WTC11 (cell line): ENCODE measurements around the gene ABCB8.

Experiments used
- FOXP1 ChIP-seq: sonication (generic); formaldehyde crosslinking; IDR thresholded peaks from 2 replicates; pipeline ENCODE4 v1.8.0; 2022; ENCODE audit warnings: missing genetic modification reagents, mild to moderate bottlenecking, moderate library complexity, borderline replicate concordance
- MYBL2 ChIP-seq: sonication (generic); formaldehyde crosslinking; IDR thresholded peaks from 2 replicates; pipeline ENCODE4 v1.8.1; 2023; ENCODE audit warnings: mild to moderate bottlenecking, moderate library complexity, missing genetic modification reagents
- RELA ChIP-seq: sonication (generic); formaldehyde crosslinking; IDR thresholded peaks from 2 replicates; pipeline ENCODE4 v1.8.1; 2022; ENCODE audit warnings: missing genetic modification reagents, mild to moderate bottlenecking, borderline replicate concordance
- ZNF121 ChIP-seq: sonication (generic); formaldehyde crosslinking; IDR thresholded peaks from 2 replicates; pipeline ENCODE4 v1.8.0; 2023; ENCODE audit warnings: missing genetic modification reagents
- ZNF263 ChIP-seq: sonication (generic); formaldehyde crosslinking; IDR thresholded peaks from 2 replicates; pipeline ENCODE4 v1.8.1; 2022; ENCODE audit warnings: low read depth, mild to moderate bottlenecking, moderate library complexity, missing genetic modification reagents
- TF ChIP-seq, protein P1 (sequence below): fragments of 200-600 bp; IDR thresholded peaks from 2 replicates; pipeline ENCODE4 v1.8.0; 2022; ENCODE audit warnings: antibody characterized with exemption
- TF ChIP-seq, protein P2 (sequence below): sonication (generic); formaldehyde crosslinking; IDR thresholded peaks from 2 replicates; pipeline ENCODE4 v1.8.0; 2022; ENCODE audit warnings: mild to moderate bottlenecking, missing genetic modification reagents
- TF ChIP-seq, protein P3 (sequence below): sonication (generic); formaldehyde crosslinking; IDR thresholded peaks from 2 replicates; pipeline ENCODE4 v1.8.0; 2022; ENCODE audit warnings: missing genetic modification reagents
- TF ChIP-seq, protein P4 (sequence below): sonication (generic); formaldehyde crosslinking; IDR thresholded peaks from 2 replicates; pipeline ENCODE4 v1.8.0; 2023; ENCODE audit warnings: missing genetic modification reagents
- TF ChIP-seq, protein P5 (sequence below): fragments of 250-450 bp; sonication (Bioruptor Pico); IDR thresholded peaks from 2 replicates; pipeline ENCODE4 v2.1.2; 2022; ENCODE audit warnings: mild to moderate bottlenecking, moderate library complexity
- TF ChIP-seq, protein P6 (sequence below): sonication (generic); formaldehyde crosslinking; IDR thresholded peaks from 2 replicates; pipeline ENCODE4 v1.8.1; 2022; ENCODE audit warnings: low read depth, mild to moderate bottlenecking, moderate library complexity, missing genetic modification reagents, borderline replicate concordance

DNA sequence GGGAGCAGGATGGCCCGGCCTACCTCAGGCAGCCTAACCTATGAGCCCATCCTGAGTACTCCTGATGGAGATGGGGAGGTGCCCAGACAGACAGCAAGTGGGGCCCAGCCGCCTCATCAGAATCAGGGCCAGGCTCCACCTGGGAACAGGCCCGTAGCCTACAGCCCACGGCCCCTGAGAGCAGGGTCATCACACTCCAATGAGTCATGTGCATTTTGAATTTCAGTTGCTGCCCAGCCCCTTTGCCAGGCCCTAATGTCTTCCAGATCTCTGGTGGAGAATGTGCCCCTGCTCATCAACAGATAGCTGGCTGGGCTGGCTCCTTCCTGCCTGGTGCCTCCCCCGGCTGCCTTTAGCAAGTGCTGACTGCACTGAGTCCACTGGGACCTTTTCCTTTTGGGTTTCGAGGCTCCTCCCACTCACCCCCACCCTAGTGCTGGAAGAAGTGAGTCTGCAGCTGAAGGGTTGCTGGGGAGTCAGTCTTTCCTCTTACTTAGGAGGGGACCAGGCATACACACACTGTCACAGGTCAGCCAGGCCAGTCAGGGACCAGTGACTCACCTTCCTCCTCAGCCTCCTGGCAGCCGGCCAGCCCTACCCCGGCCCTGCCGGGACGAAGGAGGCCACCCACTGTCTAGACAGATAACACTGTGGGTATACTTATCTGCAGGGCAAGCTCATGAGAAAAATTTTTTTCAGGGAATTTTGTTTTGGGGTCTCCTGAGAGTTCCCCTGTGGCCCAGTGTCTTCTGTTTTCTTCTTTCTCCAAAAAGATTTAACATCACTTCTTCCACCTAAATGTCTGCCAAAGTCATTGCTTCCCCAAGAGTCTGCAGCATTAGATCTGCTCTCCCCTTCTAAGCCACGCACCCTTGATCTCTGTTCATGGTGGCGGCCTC, 10.9 kb downstream of the ABCB8 start:
- TF ChIP-seq ZNF121 (no peak), RELA (CRISPR knock-in tag) (no peak), MYBL2 (CRISPR knock-in tag) (no peak), ZNF263 (CRISPR knock-in tag) (no peak), FOXP1 (no peak)
- TF ChIP-seq, protein P1, sequence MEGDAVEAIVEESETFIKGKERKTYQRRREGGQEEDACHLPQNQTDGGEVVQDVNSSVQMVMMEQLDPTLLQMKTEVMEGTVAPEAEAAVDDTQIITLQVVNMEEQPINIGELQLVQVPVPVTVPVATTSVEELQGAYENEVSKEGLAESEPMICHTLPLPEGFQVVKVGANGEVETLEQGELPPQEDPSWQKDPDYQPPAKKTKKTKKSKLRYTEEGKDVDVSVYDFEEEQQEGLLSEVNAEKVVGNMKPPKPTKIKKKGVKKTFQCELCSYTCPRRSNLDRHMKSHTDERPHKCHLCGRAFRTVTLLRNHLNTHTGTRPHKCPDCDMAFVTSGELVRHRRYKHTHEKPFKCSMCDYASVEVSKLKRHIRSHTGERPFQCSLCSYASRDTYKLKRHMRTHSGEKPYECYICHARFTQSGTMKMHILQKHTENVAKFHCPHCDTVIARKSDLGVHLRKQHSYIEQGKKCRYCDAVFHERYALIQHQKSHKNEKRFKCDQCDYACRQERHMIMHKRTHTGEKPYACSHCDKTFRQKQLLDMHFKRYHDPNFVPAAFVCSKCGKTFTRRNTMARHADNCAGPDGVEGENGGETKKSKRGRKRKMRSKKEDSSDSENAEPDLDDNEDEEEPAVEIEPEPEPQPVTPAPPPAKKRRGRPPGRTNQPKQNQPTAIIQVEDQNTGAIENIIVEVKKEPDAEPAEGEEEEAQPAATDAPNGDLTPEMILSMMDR: no peak
- TF ChIP-seq, protein P2, sequence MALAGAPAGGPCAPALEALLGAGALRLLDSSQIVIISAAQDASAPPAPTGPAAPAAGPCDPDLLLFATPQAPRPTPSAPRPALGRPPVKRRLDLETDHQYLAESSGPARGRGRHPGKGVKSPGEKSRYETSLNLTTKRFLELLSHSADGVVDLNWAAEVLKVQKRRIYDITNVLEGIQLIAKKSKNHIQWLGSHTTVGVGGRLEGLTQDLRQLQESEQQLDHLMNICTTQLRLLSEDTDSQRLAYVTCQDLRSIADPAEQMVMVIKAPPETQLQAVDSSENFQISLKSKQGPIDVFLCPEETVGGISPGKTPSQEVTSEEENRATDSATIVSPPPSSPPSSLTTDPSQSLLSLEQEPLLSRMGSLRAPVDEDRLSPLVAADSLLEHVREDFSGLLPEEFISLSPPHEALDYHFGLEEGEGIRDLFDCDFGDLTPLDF (CRISPR knock-in tag): no peak
- TF ChIP-seq, protein P3, sequence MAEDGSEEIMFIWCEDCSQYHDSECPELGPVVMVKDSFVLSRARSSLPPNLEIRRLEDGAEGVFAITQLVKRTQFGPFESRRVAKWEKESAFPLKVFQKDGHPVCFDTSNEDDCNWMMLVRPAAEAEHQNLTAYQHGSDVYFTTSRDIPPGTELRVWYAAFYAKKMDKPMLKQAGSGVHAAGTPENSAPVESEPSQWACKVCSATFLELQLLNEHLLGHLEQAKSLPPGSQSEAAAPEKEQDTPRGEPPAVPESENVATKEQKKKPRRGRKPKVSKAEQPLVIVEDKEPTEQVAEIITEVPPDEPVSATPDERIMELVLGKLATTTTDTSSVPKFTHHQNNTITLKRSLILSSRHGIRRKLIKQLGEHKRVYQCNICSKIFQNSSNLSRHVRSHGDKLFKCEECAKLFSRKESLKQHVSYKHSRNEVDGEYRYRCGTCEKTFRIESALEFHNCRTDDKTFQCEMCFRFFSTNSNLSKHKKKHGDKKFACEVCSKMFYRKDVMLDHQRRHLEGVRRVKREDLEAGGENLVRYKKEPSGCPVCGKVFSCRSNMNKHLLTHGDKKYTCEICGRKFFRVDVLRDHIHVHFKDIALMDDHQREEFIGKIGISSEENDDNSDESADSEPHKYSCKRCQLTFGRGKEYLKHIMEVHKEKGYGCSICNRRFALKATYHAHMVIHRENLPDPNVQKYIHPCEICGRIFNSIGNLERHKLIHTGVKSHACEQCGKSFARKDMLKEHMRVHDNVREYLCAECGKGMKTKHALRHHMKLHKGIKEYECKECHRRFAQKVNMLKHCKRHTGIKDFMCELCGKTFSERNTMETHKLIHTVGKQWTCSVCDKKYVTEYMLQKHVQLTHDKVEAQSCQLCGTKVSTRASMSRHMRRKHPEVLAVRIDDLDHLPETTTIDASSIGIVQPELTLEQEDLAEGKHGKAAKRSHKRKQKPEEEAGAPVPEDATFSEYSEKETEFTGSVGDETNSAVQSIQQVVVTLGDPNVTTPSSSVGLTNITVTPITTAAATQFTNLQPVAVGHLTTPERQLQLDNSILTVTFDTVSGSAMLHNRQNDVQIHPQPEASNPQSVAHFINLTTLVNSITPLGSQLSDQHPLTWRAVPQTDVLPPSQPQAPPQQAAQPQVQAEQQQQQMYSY (CRISPR knock-in tag): no peak
- TF ChIP-seq, protein P4, sequence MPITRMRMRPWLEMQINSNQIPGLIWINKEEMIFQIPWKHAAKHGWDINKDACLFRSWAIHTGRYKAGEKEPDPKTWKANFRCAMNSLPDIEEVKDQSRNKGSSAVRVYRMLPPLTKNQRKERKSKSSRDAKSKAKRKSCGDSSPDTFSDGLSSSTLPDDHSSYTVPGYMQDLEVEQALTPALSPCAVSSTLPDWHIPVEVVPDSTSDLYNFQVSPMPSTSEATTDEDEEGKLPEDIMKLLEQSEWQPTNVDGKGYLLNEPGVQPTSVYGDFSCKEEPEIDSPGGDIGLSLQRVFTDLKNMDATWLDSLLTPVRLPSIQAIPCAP (CRISPR knock-in tag): no peak
- TF ChIP-seq, protein P5, sequence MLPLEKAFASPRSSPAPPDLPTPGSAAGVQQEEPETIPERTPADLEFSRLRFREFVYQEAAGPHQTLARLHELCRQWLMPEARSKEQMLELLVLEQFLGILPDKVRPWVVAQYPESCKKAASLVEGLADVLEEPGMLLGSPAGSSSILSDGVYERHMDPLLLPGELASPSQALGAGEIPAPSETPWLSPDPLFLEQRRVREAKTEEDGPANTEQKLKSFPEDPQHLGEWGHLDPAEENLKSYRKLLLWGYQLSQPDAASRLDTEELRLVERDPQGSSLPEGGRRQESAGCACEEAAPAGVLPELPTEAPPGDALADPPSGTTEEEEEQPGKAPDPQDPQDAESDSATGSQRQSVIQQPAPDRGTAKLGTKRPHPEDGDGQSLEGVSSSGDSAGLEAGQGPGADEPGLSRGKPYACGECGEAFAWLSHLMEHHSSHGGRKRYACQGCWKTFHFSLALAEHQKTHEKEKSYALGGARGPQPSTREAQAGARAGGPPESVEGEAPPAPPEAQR (CRISPR knock-in tag): no peak
- TF ChIP-seq, protein P6, sequence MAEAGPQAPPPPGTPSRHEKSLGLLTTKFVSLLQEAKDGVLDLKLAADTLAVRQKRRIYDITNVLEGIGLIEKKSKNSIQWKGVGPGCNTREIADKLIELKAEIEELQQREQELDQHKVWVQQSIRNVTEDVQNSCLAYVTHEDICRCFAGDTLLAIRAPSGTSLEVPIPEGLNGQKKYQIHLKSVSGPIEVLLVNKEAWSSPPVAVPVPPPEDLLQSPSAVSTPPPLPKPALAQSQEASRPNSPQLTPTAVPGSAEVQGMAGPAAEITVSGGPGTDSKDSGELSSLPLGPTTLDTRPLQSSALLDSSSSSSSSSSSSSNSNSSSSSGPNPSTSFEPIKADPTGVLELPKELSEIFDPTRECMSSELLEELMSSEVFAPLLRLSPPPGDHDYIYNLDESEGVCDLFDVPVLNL (CRISPR knock-in tag): no peak
